GM21367 (cell line): ENCODE data around the gene SHISAL2B.
"Not testable (repeated sequence)": the region's sequence is repeated elsewhere in the genome, so short reads cannot be mapped to it uniquely, and the experiment has no call there.

Experiments
- ATAC-seq: cut with Tn5 transposase; IDR thresholded peaks from one replicate; pipeline ENCODE4 v1.9.1; 2021; ENCODE audit not compliant: unreplicated experiment

The SHISAL2B gene

DNA sequence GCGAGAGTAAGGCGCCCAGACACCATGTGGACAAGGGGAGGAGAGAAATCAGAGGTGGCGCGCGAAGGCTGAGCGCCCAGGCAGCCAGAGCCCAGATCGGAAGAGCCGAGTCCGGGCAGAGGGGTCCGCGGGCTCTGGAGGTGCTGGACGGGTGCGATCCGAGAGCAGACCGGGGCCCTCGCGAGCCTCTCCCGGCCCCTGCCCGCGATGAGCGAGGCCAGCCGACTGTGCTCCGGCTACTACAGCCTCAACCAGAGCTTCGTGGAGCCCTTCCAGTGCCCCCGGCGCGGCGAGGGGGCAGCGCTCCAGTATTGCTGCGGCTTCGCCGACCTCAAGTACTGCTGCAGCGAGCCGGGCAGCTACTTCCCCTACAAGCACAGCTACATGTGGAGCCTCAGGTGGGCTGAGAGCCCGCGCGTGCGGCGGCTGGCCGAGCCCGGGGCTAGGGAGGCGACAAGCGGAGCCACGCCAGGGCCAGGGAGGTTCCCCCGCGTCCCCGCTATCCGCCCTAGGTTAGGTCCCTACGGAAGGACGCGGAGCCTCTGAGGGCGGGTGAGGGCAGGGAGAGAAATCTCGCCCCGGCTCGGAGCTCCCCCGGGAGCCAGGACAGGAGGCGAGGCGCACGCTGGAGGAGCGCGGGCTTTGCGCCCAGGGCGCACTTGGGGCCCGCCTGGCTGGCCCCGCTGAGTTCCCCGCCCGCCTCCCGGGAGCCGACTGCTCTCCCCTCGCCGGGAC lies at the start of gene SHISAL2B:
Gene SHISAL2B (plus strand): TSS at position 87 of the 735 bp plus-strand sequence. CDS start 121 bp downstream, at position 208.
- ATAC-seq = no peak

DNA sequence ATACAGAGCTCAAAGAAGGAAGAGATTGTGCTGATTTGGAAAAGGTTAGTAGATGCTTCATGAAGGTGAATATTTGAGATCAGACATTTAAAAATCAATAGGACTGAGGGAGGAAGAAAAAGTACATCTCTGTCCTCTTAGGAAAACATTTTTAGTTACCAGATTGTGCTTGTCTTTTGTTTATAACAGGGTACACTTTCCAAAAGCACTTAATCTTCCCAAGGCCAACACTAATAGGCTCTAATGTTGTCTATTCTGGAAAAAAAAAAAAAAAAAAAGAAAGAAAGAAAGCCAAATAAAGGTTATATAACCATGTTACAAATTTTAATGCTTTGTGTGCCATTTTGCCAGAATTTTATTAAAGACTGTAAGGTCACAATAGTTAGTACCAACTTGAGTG lies 45.5 kb upstream of the SHISAL2B start:
- no peak for ATAC-seq

DNA sequence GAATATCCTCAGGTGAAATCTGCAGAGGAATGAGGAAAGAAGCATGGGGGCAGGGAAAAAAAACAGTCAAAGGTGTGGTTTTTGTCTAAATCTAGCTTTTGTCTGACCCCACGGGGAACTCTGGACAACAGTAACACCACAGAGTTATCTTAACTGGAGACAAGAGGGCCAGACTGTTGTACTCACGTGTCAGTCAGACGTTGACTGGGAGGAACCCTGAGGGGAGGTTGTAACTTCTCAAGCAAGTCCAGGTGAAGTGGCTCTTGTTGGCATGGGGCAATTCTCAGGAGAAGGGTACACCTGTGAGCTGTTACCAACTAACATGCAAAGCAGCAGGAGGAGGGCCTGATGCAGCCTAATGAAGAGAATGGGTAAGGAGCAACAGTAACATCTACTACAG lies 44.1 kb upstream of the SHISAL2B start:
- no peak for ATAC-seq

DNA sequence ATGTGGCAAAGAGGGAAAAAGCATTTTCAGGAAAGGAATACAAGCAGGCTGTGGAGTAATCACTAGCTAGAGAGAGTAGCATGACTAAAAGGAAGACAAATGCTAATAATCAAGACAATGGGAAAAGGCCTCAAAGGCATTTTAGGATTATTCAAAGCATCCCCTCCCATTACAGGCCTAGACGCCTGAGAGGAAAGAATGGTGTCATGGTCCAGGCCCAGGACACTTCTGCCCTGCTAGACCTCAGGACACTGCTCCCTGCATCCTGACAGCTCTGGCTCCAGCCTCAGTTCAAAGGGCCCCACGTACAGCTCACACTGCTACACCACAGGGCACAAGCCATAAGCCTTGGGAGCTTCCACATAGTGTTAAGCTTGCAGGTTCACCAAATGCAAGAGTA lies 40.8 kb upstream of the SHISAL2B start:
- ATAC-seq = no peak

DNA sequence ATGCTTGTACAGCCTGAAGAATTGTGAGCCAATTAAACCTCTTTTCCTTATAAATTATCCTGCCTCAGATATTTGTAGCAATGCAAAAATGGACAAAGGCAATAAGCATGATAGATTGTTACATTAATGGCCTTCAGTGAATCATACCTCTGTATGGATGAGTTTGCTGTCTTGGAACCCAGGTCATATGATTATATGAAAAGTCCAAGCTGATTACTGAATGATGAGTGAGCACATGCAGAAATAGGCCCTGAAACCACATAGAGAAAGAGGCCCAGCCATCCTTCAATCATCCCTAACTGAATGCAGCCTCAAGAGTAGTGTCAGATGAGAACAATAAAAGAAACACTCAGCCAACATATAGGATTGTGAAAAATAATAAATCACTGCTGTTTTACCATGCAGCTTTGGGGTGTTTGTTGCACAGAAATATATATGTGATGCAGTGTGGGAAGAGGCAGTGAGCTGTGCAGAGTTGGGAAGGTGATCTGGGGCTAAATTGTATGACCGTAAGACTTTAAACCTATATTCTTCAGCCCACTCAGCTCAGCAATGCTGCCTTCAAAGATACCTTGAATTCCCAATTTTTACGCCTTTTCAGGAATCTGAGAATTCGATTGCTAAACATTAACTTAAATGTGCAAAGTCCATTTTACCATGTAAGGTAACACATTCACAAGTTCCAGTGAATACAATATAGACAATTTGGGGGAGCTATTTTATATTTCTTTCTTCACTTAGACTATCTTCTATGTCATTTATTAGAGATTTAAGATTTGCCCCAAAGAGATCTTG lies 36.3 kb upstream of the SHISAL2B start:
- no peak for ATAC-seq

DNA sequence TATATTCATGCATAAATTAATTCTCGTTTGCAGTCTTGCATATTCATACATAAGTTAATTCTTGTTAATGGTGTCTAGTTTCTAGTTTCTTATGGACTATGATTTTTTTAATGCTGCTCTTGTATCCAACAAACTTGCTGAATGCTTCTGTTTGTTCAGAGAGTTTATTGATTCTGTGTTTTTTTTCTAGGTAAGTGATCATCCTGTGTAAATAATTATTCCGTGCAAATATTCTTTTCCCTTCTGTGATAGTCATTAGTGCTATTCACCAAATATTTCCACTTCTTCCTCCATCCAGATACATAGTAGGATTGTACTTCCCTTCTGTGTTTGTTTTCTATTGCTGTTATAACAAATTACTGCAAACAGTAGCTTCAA lies 35.8 kb upstream of the SHISAL2B start:
- no peak for ATAC-seq

DNA sequence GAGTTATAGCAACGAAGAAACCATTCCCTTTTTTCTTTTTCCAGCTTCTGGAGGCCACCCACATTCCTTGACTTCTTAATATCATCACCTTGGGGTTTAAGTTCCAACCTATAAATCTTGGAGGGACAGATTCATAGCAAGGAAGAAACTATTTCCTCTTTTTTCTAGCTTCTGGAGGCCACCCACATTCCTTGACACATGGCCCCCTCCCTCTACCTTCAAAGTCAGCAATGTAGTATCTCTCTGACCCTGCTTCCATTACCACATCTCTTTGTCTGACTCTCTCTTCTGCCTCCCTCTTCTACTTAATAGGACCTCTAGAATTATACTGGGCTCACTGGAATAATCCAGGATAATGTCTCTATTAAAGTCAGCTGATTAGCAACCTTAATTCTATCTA lies 34.7 kb upstream of the SHISAL2B start:
- no peak for ATAC-seq

DNA sequence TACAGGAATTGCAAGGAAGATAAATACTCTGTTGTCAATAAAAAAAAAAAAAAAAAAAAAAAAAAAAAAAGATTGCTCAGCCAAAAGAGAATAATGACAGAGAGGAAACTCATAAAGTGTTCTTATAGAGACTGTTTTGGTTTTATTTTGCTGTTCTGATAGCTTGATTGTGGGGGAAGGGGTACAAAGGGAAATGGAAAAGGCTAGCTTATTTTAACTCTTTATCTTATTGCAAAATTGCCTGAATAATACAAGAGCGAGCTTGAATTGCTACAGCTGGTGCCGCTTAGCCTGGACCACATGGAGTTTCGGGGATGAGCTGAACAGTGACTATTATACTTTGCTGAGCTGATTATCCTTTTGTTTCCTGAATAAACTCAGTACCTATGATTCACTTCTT lies 31.0 kb upstream of the SHISAL2B start:
- ATAC-seq = no peak

DNA sequence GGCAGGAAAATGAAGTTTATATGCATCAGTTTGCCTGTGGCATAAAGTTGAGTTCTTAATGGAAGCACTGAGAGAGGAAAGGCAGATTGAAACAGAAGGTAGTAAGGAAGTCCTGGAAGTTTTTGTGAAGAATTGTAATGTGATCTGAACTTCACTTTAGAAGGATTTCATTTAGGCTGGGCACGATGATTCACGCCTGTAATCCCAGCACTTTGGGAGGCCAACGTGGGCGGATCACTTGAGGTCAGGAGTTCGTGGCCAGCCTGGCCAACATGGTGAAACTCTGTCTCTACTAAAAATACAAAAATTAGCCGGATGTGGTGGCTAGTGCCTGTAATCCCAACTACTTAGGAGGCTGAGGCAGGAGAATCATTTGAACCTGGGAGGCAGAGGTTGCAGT lies 27.1 kb upstream of the SHISAL2B start:
- not testable (repeated sequence) for ATAC-seq

DNA sequence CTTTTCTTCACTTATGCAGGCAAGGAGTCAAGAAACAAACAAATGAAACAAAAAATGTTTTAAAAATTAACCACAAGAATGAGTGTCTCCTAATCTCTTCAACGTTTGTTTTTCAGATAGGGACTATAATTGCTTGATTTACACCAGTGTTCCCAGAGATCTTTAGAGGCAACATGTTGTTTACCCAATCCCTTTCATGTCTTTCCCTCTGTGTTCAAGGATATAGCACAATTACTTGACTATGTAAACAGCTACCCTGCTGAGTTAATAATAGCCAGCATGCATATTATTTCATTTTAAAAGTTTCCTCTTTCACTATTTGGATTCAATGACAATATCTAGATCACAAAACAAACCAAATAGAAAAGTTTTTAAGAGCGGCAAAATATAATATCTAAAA lies 25.1 kb upstream of the SHISAL2B start:
- ATAC-seq = no peak

DNA sequence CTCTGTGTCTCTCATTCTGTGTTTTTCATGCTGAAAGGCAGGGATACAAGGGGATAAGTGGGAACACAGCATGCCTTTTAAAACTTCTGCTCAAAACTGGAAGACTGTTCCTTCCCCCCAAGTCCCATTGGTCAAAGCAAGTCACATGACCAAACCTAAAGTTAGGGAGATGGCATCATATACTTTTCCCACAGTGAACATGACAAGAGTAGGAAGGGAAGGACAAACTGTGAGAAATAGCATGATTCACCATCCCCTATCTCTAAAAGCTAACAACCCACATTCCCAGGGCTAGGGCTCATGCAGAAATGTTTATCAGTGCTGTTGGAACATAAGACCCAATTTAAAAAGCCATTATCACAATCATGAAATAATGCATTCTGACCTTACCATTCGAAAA lies 24.2 kb upstream of the SHISAL2B start:
- ATAC-seq = no peak

DNA sequence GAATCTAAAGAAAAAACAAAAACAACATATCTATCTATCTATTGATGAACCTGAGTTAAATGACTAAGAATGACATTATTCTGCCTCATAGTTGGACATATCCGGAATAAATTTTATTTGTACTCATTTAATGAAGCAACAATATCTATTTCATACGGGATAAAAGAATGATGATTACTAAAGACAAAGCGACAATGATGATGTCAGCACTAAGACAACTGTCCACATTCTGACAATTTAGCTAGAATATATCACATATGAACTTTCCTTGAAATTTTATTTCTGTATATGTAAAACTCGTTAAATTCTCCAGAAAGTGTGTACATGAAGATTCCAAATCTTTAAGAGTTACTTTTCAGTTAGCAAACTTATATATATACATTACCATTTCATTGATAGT lies 23.2 kb upstream of the SHISAL2B start:
- ATAC-seq = no peak

DNA sequence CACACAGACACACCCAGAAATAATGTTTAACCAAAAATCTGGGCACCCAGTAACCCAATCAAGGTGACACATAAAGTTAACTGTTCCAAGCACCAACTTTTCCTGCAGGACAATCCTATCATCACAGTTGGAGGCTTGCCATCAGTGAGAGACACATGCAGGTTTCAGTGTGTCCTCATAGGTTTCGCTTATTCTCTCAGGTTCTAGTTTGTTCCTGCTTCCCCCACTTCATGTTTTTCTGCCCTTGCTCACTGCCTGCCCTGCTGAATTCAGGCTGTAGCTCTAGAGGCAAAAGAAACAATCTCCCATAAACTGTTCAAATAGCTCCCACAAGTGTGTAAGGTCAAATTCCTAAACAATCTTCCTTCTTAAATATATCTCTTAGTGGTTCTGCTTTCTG lies 20.0 kb upstream of the SHISAL2B start:
- ATAC-seq = no peak

DNA sequence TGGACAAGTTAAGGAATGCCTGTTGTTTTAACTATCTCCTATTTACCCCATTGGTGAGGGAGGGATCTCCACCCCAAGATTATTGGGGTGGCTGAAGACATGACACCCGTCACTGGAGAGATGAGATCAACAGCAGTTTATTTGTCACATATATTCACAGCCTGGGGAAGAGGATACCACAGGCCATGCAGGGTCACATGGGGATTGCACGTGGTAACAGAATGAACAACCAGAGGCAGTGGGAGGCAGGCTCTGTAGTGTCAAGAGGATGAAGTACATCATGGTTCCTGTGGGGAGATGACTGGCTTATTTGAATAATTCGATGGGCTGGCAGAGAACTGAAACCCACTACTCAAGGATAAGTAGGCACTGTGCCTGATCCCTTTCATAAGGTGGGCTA lies 18.6 kb upstream of the SHISAL2B start:
- no peak for ATAC-seq

DNA sequence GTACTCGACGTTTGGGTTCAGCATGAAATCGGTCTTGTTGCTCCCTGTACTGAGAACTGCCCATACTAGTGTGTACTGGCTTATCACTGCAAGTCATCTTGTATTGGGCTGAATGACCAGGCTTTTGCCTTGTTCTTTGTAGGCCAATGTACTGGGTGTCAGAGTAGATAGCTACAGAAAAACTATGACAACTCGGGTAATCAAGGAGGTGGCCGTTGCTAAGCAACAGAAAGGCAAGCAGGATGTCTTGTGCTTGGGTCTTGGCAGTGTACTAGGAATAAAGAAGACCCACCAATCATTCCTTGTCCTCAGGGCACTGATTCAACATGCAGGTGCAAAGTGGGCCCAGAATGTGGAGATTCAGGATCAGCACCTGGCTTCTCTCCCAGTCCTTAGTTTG lies 11.9 kb upstream of the SHISAL2B start:
- no peak for ATAC-seq

DNA sequence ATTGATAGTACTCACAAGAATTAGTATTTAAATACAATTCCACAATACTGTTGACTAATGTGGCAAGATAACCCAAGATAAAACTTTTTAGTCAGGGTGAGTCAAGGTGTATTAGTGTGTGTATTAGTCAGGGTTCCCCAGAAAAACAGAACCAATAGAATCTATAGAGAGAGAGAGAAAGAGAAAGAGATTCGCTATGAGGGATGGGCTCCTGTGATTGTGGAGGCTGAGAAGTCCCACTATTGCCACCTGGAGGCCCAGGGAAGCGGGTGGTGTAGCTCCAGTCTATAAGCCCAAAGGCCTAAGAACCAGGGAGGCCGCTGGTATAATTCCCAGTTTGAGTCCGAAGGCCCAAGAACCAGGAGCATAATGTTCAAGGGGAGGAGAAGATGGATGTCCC lies 10.0 kb upstream of the SHISAL2B start:
- no peak for ATAC-seq

DNA sequence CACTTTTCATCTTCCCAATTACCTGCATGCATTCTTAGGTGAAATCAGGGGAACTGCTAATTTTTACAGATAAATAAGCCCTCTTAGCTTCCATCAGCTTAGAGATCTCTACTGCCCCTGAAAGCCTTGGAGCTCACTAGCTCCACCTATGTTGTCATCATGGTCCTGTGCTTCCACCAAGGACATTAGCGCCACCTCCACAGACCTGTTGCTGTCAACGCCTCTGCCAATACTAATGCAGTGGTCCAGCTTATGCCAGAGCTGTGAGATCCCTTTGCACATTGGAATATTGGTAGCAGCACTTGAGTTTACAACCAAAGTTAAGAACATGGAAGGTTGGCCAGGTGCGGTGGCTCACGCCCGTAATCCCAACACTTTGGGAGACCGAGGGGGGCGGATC lies 7.7 kb upstream of the SHISAL2B start:
- no peak for ATAC-seq

DNA sequence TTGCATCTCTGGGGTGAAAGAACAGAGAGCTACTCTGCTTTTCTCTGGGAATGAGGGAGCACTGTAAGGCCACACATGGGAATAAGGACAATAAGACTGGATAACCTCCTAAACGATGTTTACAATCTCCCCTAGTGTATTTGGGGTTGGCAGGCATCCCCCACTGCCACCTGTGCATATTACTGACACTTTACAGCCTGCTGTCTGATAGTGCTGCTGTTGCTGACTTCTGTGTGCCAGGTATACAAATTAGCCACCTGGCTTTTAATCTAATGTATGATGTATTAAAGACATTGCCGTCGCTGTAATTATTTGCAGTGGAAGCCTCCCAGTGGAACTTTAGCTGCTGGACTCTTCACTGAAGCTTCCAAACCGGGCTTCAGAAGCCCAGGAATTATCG lies 4.4 kb upstream of the SHISAL2B start:
- no peak for ATAC-seq

DNA sequence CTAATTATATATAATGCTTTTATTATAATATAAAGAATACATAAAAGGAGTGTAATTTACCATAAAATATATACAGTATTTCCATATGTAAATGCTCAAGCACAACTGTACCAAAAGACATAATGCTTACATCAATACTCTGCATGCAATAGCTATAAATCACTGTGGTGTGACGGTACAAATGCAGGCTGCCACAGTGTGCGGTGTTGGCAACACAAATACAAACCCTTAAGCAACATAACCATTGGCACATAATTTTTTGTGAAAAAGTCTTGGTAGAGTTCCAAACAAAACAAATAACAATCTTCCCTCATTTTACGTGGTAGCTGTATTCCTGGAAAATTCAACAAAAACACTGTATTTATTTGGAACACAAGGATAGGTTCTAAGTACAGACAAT lies 1.9 kb upstream of the SHISAL2B start:
- no peak for ATAC-seq

DNA sequence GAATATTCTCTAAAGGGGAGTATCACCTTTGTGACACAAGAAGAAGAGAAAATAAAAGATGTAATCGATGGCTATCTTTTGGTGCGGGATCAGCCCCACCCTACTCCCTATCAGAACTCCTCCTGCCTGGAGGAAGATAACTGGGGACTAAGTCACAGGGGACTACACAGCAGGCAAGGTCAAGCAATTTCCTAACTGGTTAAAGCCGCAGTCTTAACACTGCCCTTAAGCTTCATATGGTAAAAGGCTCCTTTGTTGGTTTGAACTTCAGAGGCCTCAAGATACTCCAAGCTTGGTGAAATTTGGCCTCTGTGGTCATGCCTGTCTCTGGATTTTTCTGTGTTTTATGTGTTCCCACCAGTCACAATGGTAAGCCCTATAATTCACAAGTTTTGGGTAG lies 1.3 kb upstream of the SHISAL2B start:
- ATAC-seq = no peak

DNA sequence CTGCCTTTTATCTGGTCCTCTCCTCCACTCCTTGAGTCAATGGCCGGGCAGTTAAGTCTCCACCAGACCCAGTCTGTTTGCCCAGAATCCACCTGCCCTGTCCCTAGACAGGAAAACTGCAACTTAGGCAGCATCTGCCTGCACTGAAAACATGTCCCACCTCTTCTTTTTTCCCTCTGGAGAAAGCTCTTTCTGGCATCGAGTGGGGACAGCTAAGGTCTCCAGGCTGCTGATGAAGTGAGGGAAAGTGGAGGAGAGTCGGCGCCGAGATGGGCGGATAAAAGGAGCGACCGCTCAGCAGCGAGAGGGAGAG lies 243 bp upstream of the SHISAL2B start:
- no peak for ATAC-seq

DNA sequence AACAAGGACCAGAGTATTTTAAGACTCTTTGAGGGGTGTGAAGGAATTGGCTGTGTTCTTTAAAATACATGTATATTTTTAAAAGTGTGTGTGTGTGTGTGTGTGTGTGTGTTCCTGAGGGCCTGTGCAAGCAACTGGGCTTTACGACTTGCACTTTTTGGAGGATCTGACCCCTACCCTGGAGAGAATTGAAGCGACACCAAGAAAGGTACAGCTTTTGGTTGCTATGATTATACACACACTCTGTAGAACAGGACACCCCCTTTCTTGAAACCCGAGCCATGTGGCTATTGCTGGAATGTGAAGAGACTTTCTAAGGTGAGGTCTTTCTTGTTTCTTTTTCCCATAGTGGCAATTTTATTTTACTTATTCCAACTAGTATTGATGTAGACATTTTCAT lies 988 bp downstream of the SHISAL2B start:
- ATAC-seq = no peak

DNA sequence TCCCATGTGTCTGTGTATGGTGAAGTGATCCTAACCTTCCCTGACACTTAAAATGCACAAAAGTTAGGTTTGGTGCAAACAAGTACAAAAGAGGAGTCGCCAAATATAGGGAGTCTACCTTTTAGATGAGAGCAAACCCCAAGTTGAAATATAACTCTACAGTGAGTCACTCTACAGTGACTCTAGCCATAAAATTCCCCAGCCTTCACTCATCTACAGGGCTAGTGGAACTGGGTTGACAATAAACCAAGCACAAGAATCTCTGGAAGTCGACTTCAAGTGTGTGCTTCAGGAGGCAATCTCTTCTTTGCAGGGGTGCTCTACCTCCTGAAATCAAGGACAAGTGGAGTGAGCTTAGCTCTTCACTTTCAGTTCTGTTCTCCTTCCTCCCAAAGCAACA lies 3.3 kb downstream of the SHISAL2B start:
- ATAC-seq = no peak
